ENCODE data around the gene SLC25A41.

- TF ChIP-seq POLR2A (IDR thresholded peaks at IDR 0.05; ENCODE audit: low read depth, low read length) (no peak), POLR2AphosphoS5 (IDR thresholded peaks at IDR 0.05; ENCODE audit: low read depth, low read length) (no peak)
Observed at GRCh38 chr19:6413721-6414643, 19.6 kb downstream of the SLC25A41 start.
